ENCODE measurements around the gene AFAP1L2.

Gene AFAP1L2

GRCh38 chr10:114319406-114320248, 84.7 kb downstream of the AFAP1L2 start:
- no peak overlapping the region for H3K4me3 ChIP-seq (ENCODE audit: low read length)

GRCh38 chr10:114316744-114317143, 87.6 kb downstream of the AFAP1L2 start:
- H2AFZ ChIP-seq (ENCODE audit: low read depth, low read length) = no peak overlapping the region
- no peaks in the 10 kb centered on the region for H3K4me1 ChIP-seq (ENCODE audit: low read length)
- H3K4me3 ChIP-seq (ENCODE audit: low read length) = no peak overlapping the region
- H3K9me3 ChIP-seq (ENCODE audit: insufficient read depth, low read length) = no peaks in the 10 kb centered on the region
- no peaks in the 10 kb centered on the region for H3K27me3 ChIP-seq (ENCODE audit: low read depth, low read length)
- H3K4me2 ChIP-seq (ENCODE audit: low read length) = no peak overlapping the region
- TF ChIP-seq CTCF (IDR thresholded peaks at IDR 0.05; ENCODE audit: low read depth, low read length) = no peak
- no peak for TF ChIP-seq EZH2phosphoT487 (IDR thresholded peaks at IDR 0.05; ENCODE audit: low read depth)
- H3K36me3 ChIP-seq (replicated peaks; ENCODE audit: low read depth, low read length) = no peaks in the 10 kb centered on the region
- H4K20me1 ChIP-seq (ENCODE audit: insufficient read depth, low read length) = no peaks in the 10 kb centered on the region
- H3K9ac ChIP-seq (ENCODE audit: low read length) = no peak overlapping the region
- H3K27ac ChIP-seq (ENCODE audit: low read length) = no peak overlapping the region
- no peaks in the 10 kb centered on the region for H3K79me2 ChIP-seq (ENCODE audit: low read length)

More at GRCh38 chr10:114319406-114320248, 84.7 kb downstream of the AFAP1L2 start:
- Histone ChIP-seq H3K4me1 (ENCODE audit: low read length) (no peaks in the 10 kb centered on the region), H3K27me3 (ENCODE audit: low read depth, low read length) (no peaks in the 10 kb centered on the region), H3K9me3 (ENCODE audit: insufficient read depth, low read length) (no peaks in the 10 kb centered on the region), H3K36me3 (replicated peaks; ENCODE audit: low read depth, low read length) (no peaks in the 10 kb centered on the region), H3K27ac (ENCODE audit: low read length) (no peak overlapping the region), H3K4me2 (ENCODE audit: low read length) (no peak overlapping the region), H3K79me2 (ENCODE audit: low read length) (no peaks in the 10 kb centered on the region), H3K9ac (ENCODE audit: low read length) (no peak overlapping the region), H4K20me1 (ENCODE audit: insufficient read depth, low read length) (no peaks in the 10 kb centered on the region), H2AFZ (ENCODE audit: low read depth, low read length) (no peak overlapping the region)
- TF ChIP-seq EZH2phosphoT487 (IDR thresholded peaks at IDR 0.05; ENCODE audit: low read depth) = no peak

- TF ChIP-seq EZH2phosphoT487 (IDR thresholded peaks at IDR 0.05; ENCODE audit: low read depth) = no peak
- TF ChIP-seq CTCF (IDR thresholded peaks at IDR 0.05; ENCODE audit: low read depth, low read length) = no peak
Measured at GRCh38 chr10:114315566-114316420, 88.5 kb downstream of the AFAP1L2 start.

GRCh38 chr10:114313866-114314265, 90.4 kb downstream of the AFAP1L2 start:
- Histone ChIP-seq H3K4me3 (ENCODE audit: low read length) (no peak overlapping the region), H3K79me2 (ENCODE audit: low read length) (no peaks in the 10 kb centered on the region), H3K9me3 (ENCODE audit: insufficient read depth, low read length) (no peaks in the 10 kb centered on the region), H3K4me1 (ENCODE audit: low read length) (no peaks in the 10 kb centered on the region), H2AFZ (ENCODE audit: low read depth, low read length) (no peak overlapping the region), H3K27ac (ENCODE audit: low read length) (no peak overlapping the region), H3K4me2 (ENCODE audit: low read length) (no peak overlapping the region), H4K20me1 (ENCODE audit: insufficient read depth, low read length) (no peaks in the 10 kb centered on the region), H3K27me3 (ENCODE audit: low read depth, low read length) (peaks cover 2% of the 10 kb centered on the region; the same call in 1 of the 2 replicates), H3K36me3 (replicated peaks; ENCODE audit: low read depth, low read length) (no peaks in the 10 kb centered on the region), H3K9ac (ENCODE audit: low read length) (no peak overlapping the region)
- TF ChIP-seq EZH2phosphoT487 (IDR thresholded peaks at IDR 0.05; ENCODE audit: low read depth) (no peak), CTCF (IDR thresholded peaks at IDR 0.05; ENCODE audit: low read depth, low read length) (no peak)

More at GRCh38 chr10:114315566-114316420, 88.5 kb downstream of the AFAP1L2 start:
- no peaks in the 10 kb centered on the region for H3K79me2 ChIP-seq (ENCODE audit: low read length)
- H3K4me3 ChIP-seq (ENCODE audit: low read length) = no peak overlapping the region
- H3K4me1 ChIP-seq (ENCODE audit: low read length) = no peaks in the 10 kb centered on the region
- H3K36me3 ChIP-seq (replicated peaks; ENCODE audit: low read depth, low read length) = no peaks in the 10 kb centered on the region
- no peaks in the 10 kb centered on the region for H3K9me3 ChIP-seq (ENCODE audit: insufficient read depth, low read length)
- H3K4me2 ChIP-seq (ENCODE audit: low read length) = no peak overlapping the region
- no peak overlapping the region for H3K27ac ChIP-seq (ENCODE audit: low read length)
- H2AFZ ChIP-seq (ENCODE audit: low read depth, low read length) = no peak overlapping the region
- H3K9ac ChIP-seq (ENCODE audit: low read length) = no peak overlapping the region
- no peaks in the 10 kb centered on the region for H4K20me1 ChIP-seq (ENCODE audit: insufficient read depth, low read length)
- no peaks in the 10 kb centered on the region for H3K27me3 ChIP-seq (ENCODE audit: low read depth, low read length)
